Inflammatory macrophage (primary cell): ENCODE results near the gene WFDC10B.
"Not testable (repeated sequence)": the region's sequence is repeated elsewhere in the genome, so short reads cannot be mapped to it uniquely, and the experiment has no call there.

Experiments
- DNase-seq, 2 donors: peaks; one replicate each; pipeline ENCODE4 v3.0.0-alpha.2; 2020 to 2022

The WFDC10B gene

GRCh38 chr20:45647441-45648050, 57.3 kb downstream of the WFDC10B start:
- DNase-seq, result no peak

- no peak for DNase-seq
Observed at GRCh38 chr20:45646875-45647274, 57.9 kb downstream of the WFDC10B start.

GRCh38 chr20:45645869-45646268, 59.0 kb downstream of the WFDC10B start:
- DNase-seq, result not testable (repeated sequence)

GRCh38 chr20:45641076-45641475, 63.7 kb downstream of the WFDC10B start:
- not testable (repeated sequence) for DNase-seq

GRCh38 chr20:45639687-45640086, 65.1 kb downstream of the WFDC10B start:
- DNase-seq, result no peak

- no peak for DNase-seq
Observed at GRCh38 chr20:45636513-45636912, 68.3 kb downstream of the WFDC10B start.
